ENCODE measurements around the gene SLC45A1. TPM values are rescaled to one million over a fixed set of nuclear protein-coding genes. Genes with fewer than 3 reads are reported as not detected.
A peak's percentile ranks its signal among the peaks of the same experiment; 100 is the strongest.
"Not testable (repeated sequence)": the region's sequence is repeated elsewhere in the genome, so short reads cannot be mapped to it uniquely, and the experiment has no call there.

The SLC45A1 gene
- total RNA-seq, 2 donors from 2014 or later, result 1.8 to 2.2 TPM

DNA sequence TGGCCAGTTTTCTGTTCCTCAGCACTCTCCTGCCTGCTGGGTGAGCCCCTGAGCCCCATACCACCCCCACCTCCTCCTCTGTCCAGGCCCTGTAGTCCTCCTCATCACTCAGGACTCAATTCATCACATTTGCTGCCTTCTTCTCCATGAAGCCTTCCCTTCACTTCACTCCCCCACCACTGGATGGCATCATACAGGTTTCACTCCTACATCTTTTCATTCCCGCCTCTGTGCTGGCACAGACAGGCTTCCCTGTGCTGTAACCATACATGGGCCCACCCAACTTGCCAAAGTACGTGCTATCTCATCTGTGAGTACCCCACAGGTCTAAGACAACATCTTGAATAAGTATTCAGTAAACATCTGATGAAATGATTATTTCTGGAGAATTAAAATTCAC is 56.9 kb downstream of the SLC45A1 start:
- DNase-seq, result no peak
- no peak for ATAC-seq
- intact Hi-C loops (cut with DNase I), result loop anchor here (5.0 to 10.0 kb wide), 3 partner anchors 32 to 150 kb away; no protein-coding TSS in a partner anchor

- intact Hi-C loops (cut with DNase I), result loop anchor here in 1 of 2 donors (10.0 kb wide), 1 partner anchor 148 kb away; no protein-coding TSS in a partner anchor
- ATAC-seq (no peak), DNase-seq (no peak)
Observed at GRCh38 chr1:8376358-8376840, 58.5 kb downstream of the SLC45A1 start.

- no peak for ATAC-seq
- intact Hi-C loops (cut with DNase I), result loop anchor here in 1 of 2 donors (10.0 kb wide), 1 partner anchor 147 kb away; no protein-coding TSS in a partner anchor
- no peak for DNase-seq
Observed at GRCh38 chr1:8377271-8377981, 59.5 kb downstream of the SLC45A1 start.

GRCh38 chr1:8378178-8378577 is 60.3 kb downstream of the SLC45A1 start:
- peak; percentile 2 to 49 for ATAC-seq
- intact Hi-C loops (cut with DNase I), result loop anchor here in 1 of 2 donors (10.0 kb wide), 1 partner anchor 147 kb away; no protein-coding TSS in a partner anchor

DNA sequence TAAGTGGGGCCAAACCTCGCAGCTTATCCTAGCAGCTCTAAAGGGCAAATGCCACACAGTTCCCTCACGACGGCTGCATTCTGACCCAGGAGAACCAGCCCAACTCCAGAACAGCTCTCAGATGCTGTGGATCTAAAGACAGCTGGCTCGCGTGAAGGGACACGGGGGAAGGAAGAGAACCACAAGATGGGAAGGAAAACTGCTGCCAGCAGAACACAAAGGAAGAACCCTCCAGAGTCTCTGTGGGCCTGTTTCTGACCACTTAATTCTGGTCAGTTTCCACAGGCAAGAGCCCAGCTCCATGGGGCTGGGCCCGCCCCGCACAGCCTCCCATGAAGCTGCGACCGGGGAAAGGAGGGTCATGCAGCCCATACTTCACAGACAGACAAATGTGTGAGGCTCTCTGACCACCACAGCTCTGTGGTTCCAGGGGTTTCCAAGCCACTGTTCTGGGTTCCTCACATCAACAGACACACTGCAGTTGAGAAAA is 61.1 kb downstream of the SLC45A1 start:
- intact Hi-C loops (cut with DNase I), result loop anchor here in 1 of 2 donors (10.0 kb wide), 1 partner anchor 146 kb away; no protein-coding TSS in a partner anchor
- ATAC-seq (peak; percentile 12 to 27), DNase-seq (no peak)

More at GRCh38 chr1:8378178-8378577, 60.3 kb downstream of the SLC45A1 start:
- no peak for DNase-seq

GRCh38 chr1:8379513-8380186 is 61.7 kb downstream of the SLC45A1 start:
- DNase-seq, result no peak
- intact Hi-C loops (cut with DNase I), result loop anchor here in 1 of 2 donors (10.0 kb wide), 1 partner anchor 145 kb away; no protein-coding TSS in a partner anchor
- ATAC-seq, result no peak

- DNase-seq; intact Hi-C loops (cut with DNase I); ATAC-seq: not testable (repeated sequence)
Observed at GRCh38 chr1:8380310-8380709, 62.4 kb downstream of the SLC45A1 start.

- no peak for DNase-seq
- ATAC-seq, result no peak
- intact Hi-C loops (cut with DNase I), result no loop called here
Observed at GRCh38 chr1:8381618-8382017, 63.7 kb downstream of the SLC45A1 start.

GRCh38 chr1:8382051-8382505 is 64.2 kb downstream of the SLC45A1 start:
- DNase-seq, result no peak
- intact Hi-C loops (cut with DNase I), result no loop called here
- ATAC-seq, result peak in 1 of 2 donors; percentile 40

GRCh38 chr1:8382608-8383505 is 64.9 kb downstream of the SLC45A1 start:
- no peak for ATAC-seq
- intact Hi-C loops (cut with DNase I), result no loop called here

GRCh38 chr1:8384088-8384487 is 66.2 kb downstream of the SLC45A1 start:
- ATAC-seq (peak in 1 of 2 donors; percentile 20), DNase-seq (no peak)
- intact Hi-C loops (cut with DNase I), result no loop called here

More at GRCh38 chr1:8382608-8383505, 64.9 kb downstream of the SLC45A1 start:
- DNase-seq, result no peak

GRCh38 chr1:8384577-8384976 is 66.7 kb downstream of the SLC45A1 start:
- intact Hi-C loops (cut with DNase I), result no loop called here
- DNase-seq, result no peak
- peak in 1 of 2 donors; percentile 17 for ATAC-seq

DNA sequence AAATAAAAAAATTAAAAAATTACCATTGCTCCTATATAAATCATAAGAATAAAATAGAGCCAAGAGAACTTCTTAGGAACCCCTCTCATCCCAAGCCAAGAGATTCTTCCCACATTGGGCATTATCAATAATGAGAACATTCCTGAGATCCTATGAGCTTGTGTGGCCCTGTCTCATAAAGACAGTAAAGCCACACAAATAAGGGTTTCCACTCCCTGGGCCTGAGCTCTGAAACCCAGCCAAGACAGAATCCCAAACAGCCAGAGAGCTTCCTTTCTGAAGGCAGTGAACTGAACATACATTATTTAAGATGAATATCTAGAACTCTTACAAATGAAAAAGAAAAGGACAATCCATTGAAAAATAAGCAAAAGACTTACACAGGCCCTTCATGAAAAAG is 68.3 kb downstream of the SLC45A1 start:
- intact Hi-C loops (cut with DNase I), result no loop called here
- no peak for ATAC-seq
- DNase-seq, result no peak

- intact Hi-C loops (cut with DNase I), result no loop called here
- DNase-seq (no peak), ATAC-seq (no peak)
Observed at GRCh38 chr1:8388732-8389562, 71.0 kb downstream of the SLC45A1 start.

DNA sequence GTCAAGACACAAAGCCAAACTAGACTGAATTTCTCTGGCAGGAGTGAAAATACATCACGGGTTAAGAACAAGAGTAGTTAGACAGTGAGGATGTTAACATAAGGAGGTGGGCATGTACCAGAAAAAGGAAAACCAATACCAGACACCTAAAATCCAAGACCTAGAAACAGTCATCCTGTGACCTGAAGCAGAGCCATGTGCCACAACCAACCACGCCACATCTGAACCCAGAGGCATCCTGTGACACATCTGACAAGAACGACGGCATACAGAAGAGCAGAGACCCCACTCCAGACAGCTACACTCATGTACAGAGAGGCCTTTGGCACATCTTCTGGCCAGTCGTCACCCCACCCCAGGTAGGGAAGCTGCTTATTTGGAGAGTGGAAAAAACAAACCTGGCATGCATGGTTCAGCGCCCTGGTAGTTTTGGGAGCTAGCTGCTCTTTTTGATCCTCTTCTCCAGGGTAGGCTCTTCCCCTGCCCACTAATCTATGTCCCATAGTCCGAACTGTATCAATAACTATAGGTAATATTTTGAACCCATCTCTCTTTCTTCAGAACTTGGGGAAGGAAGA is 72.1 kb downstream of the SLC45A1 start:
- intact Hi-C loops (cut with DNase I), result no loop called here
- peak in 1 of 2 donors; percentile 21 for ATAC-seq
- DNase-seq, result no peak

- intact Hi-C loops (cut with DNase I), result no loop called here
- DNase-seq (no peak), ATAC-seq (no peak)
Observed at GRCh38 chr1:8390707-8391106, 72.8 kb downstream of the SLC45A1 start.

- no peak for ATAC-seq
Observed at GRCh38 chr1:8392522-8392921, 74.6 kb downstream of the SLC45A1 start.

More at GRCh38 chr1:8392522-8392921, 74.6 kb downstream of the SLC45A1 start:
- intact Hi-C loops (cut with DNase I), result no loop called here
- no peak for DNase-seq
